H1 (cell line): ENCODE measurements around the gene RASSF3. TPM values are rescaled to one million over a fixed set of nuclear protein-coding genes. Genes with fewer than 3 reads are reported as not detected.
A peak's percentile ranks its signal among the peaks of the same experiment; 100 is the strongest.

Experiments used
- CTCF ChIA-PET: fragments of 300-600 bp; sonication (Branson Sonifier 250); formaldehyde crosslinking; loops from one replicate; lab custom pipeline; 2021; ENCODE audit not compliant: partially characterized antibody; lab: Charles Lee
- POLR2A ChIA-PET: fragments of 300-600 bp; sonication (Branson Sonifier 250); formaldehyde crosslinking; loops from one replicate; lab custom pipeline; 2021; ENCODE audit warnings: inconsistent platforms; ENCODE audit not compliant: partially characterized antibody; lab: Charles Lee
- DNase-seq, 2 experiments: peaks; one replicate each; pipeline versions ENCODE4 v3.0.0 to v3.0.0-alpha.2; 2010 to 2022; ENCODE audit warnings: low spot score in 2 of 2, low read depth in 1 of 2, mixed read lengths in 1 of 2
- FAIRE-seq: peaks from 2 replicates; lab custom pipeline; 2011; peaks lifted over from hg19 to GRCh38; lab: Jason Lieb, UNC
- H2AFZ ChIP-seq: 2 replicates; pipeline ENCODE4 v1.8.1; 2012; ENCODE audit warnings: low read length, inconsistent platforms
- H2AK5ac ChIP-seq: 2 replicates; pipeline ENCODE4 v1.6.1; 2013; ENCODE audit warnings: low read depth, low read length
- H2BK120ac ChIP-seq: replicated peaks from 2 replicates; pipeline ENCODE3; 2013; ENCODE audit warnings: low read depth, low read length, inconsistent platforms
- H2BK12ac ChIP-seq: 2 replicates; pipeline ENCODE4 v1.6.1; 2013; ENCODE audit warnings: low read depth, low read length
- H2BK15ac ChIP-seq: 2 replicates; pipeline ENCODE4 v1.6.1; 2013; ENCODE audit warnings: low read length
- H2BK20ac ChIP-seq: 2 replicates; pipeline ENCODE4 v1.6.1; 2013; ENCODE audit warnings: low read length
- H2BK5ac ChIP-seq: 2 replicates; pipeline ENCODE4 v1.6.1; 2013; ENCODE audit warnings: low read depth, low read length
- H3K14ac ChIP-seq: 2 replicates; pipeline ENCODE4 v1.6.1; 2013; ENCODE audit warnings: inconsistent platforms; ENCODE audit not compliant: insufficient read length
- H3K18ac ChIP-seq: 2 replicates; pipeline ENCODE4 v1.6.1; 2013; ENCODE audit warnings: low read length; ENCODE audit errors: extremely low read depth
- H3K23ac ChIP-seq: 2 replicates; pipeline ENCODE4 v1.6.1; 2013; ENCODE audit warnings: inconsistent platforms; ENCODE audit not compliant: insufficient read length
- H3K23me2 ChIP-seq: 2 replicates; pipeline ENCODE4 v1.6.1; 2013; ENCODE audit warnings: low read depth, low read length
- H3K27ac ChIP-seq: 2 replicates; pipeline ENCODE4 v1.6.1; 2011; ENCODE audit warnings: low read depth, low read length, inconsistent platforms
- H3K27me3 ChIP-seq, 4 experiments: replicated peaks in 1 of 4; 1 replicate in 1 of 4; 2 replicates in 3 of 4; pipeline versions ENCODE4 v1.6.1 to v1.8.1; 2011 to 2013; ENCODE audit warnings: low read length in 3 of 4, mild to moderate bottlenecking in 3 of 4, inconsistent platforms in 2 of 4, mixed read lengths in 2 of 4, moderate library complexity in 1 of 4; ENCODE audit not compliant: control insufficient read depth in 3 of 4, insufficient read depth in 3 of 4; ENCODE audit errors: extremely low read depth in 1 of 4
- H3K36me3 ChIP-seq, 4 experiments: 2 replicates each; pipeline versions ENCODE4 v1.6.1 to v1.8.1; 2011 to 2013; ENCODE audit warnings: mild to moderate bottlenecking in 4 of 4, low read length in 3 of 4, moderate library complexity in 2 of 4, control low read depth in 1 of 4, inconsistent platforms in 1 of 4; ENCODE audit not compliant: insufficient read depth in 4 of 4, control insufficient read depth in 2 of 4
- H3K4ac ChIP-seq: replicated peaks from 2 replicates; pipeline ENCODE3; 2013; ENCODE audit warnings: low read length, low read depth, mixed read lengths, inconsistent platforms; ENCODE audit not compliant: insufficient read length
- H3K4me1 ChIP-seq, 4 experiments: replicated peaks in 1 of 4; 1 replicate in 1 of 4; 2 replicates in 3 of 4; pipeline versions ENCODE4 v1.6.1 to v1.8.1; 2011 to 2013; ENCODE audit warnings: low read length in 3 of 4, inconsistent platforms in 2 of 4, mixed read lengths in 1 of 4; ENCODE audit not compliant: insufficient read depth in 4 of 4, control insufficient read depth in 3 of 4
- H3K4me2 ChIP-seq, 2 experiments: 2 replicates each; pipeline versions ENCODE4 v1.6.1 to v1.8.1; 2011 to 2013; ENCODE audit warnings: low read depth in 2 of 2, low read length in 2 of 2, control low read depth in 1 of 2, inconsistent platforms in 1 of 2, mild to moderate bottlenecking in 1 of 2; ENCODE audit not compliant: insufficient read depth in 1 of 2
- H3K4me3 ChIP-seq, 4 experiments: fragments of 200-600, 300-600 bp in 1 of 4; sonication (generic), shearing (Covaris generic), sonication (Bioruptor Twin) in 1 of 4; 2 replicates each; pipeline versions ENCODE4 v1.5.1 to v1.8.1; 2011 to 2016; ENCODE audit warnings: low read length in 4 of 4, low read depth in 3 of 4, control low read depth in 2 of 4, inconsistent platforms in 2 of 4, mild to moderate bottlenecking in 2 of 4, mixed read lengths in 1 of 4, moderate library complexity in 1 of 4; ENCODE audit not compliant: insufficient read depth in 2 of 4; ENCODE audit errors: extremely low read depth in 1 of 4
- H3K56ac ChIP-seq: replicated peaks from 2 replicates; pipeline ENCODE3; 2013; ENCODE audit warnings: low read depth, mild to moderate bottlenecking, mixed read lengths, low read length, inconsistent platforms; ENCODE audit not compliant: insufficient read length
- H3K79me1 ChIP-seq: 2 replicates; pipeline ENCODE4 v1.6.1; 2013; ENCODE audit warnings: low read depth, low read length, control low read depth
- H3K79me2 ChIP-seq, 2 experiments: 2 replicates each; pipeline versions ENCODE4 v1.6.1 to v1.8.1; 2012 to 2013; ENCODE audit warnings: low read length in 2 of 2, mild to moderate bottlenecking in 2 of 2, inconsistent platforms in 1 of 2; ENCODE audit not compliant: insufficient read depth in 2 of 2, control insufficient read depth in 1 of 2
- H3K9ac ChIP-seq, 4 experiments: replicated peaks in 1 of 4; 1 replicate in 1 of 4; 2 replicates in 3 of 4; pipeline versions ENCODE4 v1.6.1 to v1.8.1; 2011 to 2013; ENCODE audit warnings: low read depth in 3 of 4, low read length in 3 of 4, control low read depth in 2 of 4, mild to moderate bottlenecking in 2 of 4, moderate library complexity in 2 of 4, inconsistent platforms in 1 of 4; ENCODE audit errors: extremely low read depth in 1 of 4
- H3K9me3 ChIP-seq, 2 experiments: 2 replicates each; pipeline versions ENCODE4 v1.6.1 to v1.8.1; 2012 to 2013; ENCODE audit warnings: mild to moderate bottlenecking in 2 of 2, moderate library complexity in 2 of 2, control low read depth in 1 of 2, inconsistent platforms in 1 of 2, low read depth in 1 of 2, low read length in 1 of 2, mixed read lengths in 1 of 2; ENCODE audit not compliant: insufficient read depth in 2 of 2
- H4K20me1 ChIP-seq, 2 experiments: replicated peaks in 1 of 2; 2 replicates each; pipeline versions ENCODE3 to v1.8.1; 2011 to 2013; ENCODE audit warnings: inconsistent platforms in 2 of 2, low read length in 2 of 2, mild to moderate bottlenecking in 1 of 2; ENCODE audit not compliant: insufficient read depth in 2 of 2, control insufficient read depth in 1 of 2
- H4K5ac ChIP-seq: 2 replicates; pipeline ENCODE4 v1.6.1; 2013; ENCODE audit warnings: low read length, low read depth, mixed read lengths, inconsistent platforms; ENCODE audit not compliant: insufficient read length
- H4K8ac ChIP-seq: 2 replicates; pipeline ENCODE4 v1.8.0; 2013; ENCODE audit warnings: mild to moderate bottlenecking, moderate library complexity, low read length, inconsistent platforms; ENCODE audit not compliant: insufficient read depth; ENCODE audit errors: extremely low read depth
- H4K91ac ChIP-seq: replicated peaks from 2 replicates; pipeline ENCODE3; 2013; ENCODE audit warnings: low read length, mixed read lengths, inconsistent platforms; ENCODE audit not compliant: insufficient read length
- CHD1 ChIP-seq: IDR thresholded peaks from 2 replicates; pipeline ENCODE4 v1.6.1; 2012; ENCODE audit warnings: low read depth, low read length, improper control_type of control experiment
- E2F6 ChIP-seq: IDR thresholded peaks from 2 replicates; pipeline ENCODE4 v1.6.1; 2012; ENCODE audit warnings: inconsistent platforms
- GTF2F1 ChIP-seq: IDR thresholded peaks from 2 replicates; pipeline ENCODE4 v1.6.1; 2012; ENCODE audit warnings: low read depth, low read length, improper control_type of control experiment, borderline replicate concordance
- RBBP5 ChIP-seq: IDR thresholded peaks from 2 replicates; pipeline ENCODE4 v1.7.1; 2012; ENCODE audit warnings: low read depth, mild to moderate bottlenecking, inconsistent platforms, low read length, moderate library complexity, borderline replicate concordance
- RNF2 ChIP-seq: fragments of 200-900, 300-1000 bp; sonication (generic); IDR thresholded peaks from 2 replicates; pipeline ENCODE4 v1.7.1; 2016; ENCODE audit warnings: borderline replicate concordance, low read depth, mild to moderate bottlenecking, antibody characterized with exemption, low read length; ENCODE audit not compliant: poor library complexity, severe bottlenecking; ENCODE audit errors: missing control alignments
- RXRA ChIP-seq: IDR thresholded peaks from 2 replicates; pipeline ENCODE4 v1.6.1; 2011; ENCODE audit warnings: low read depth, mild to moderate bottlenecking, low read length, moderate library complexity; ENCODE audit not compliant: insufficient read depth
- SP2 ChIP-seq: IDR thresholded peaks from 2 replicates; pipeline ENCODE4 v1.6.1; 2012; ENCODE audit warnings: mild to moderate bottlenecking, low read length, inconsistent platforms
- WGBS, 2 experiments: shearing (Covaris generic) in 1 of 2; methylation state at CpG; one replicate each; pipeline versions ENCODE4 v1.1.6 to v1.1.7; 2013 to 2015; ENCODE audit warnings: low lambda C conversion rate in 2 of 2, mixed read lengths in 2 of 2, inconsistent platforms in 1 of 2, low coverage in 1 of 2, missing lambda C conversion rate in 1 of 2; ENCODE audit not compliant: insufficient replicate concordance in 2 of 2, insufficient coverage in 1 of 2, insufficient read length in 1 of 2; ENCODE audit errors: extremely low coverage in 1 of 2, missing lambda C conversion rate in 1 of 2; 5-methylcytosine and 5-hydroxymethylcytosine counted together
- polyA plus RNA-seq, 7 experiments: library from polyadenylated mRNA; depleted of rRNA in 3 of 7; stranded (reverse) in 5 of 7; unstranded in 2 of 7; fragments of >200 nt in 5 of 7; fragments of 200-250 nt in 2 of 7; gene quantifications; 1 replicate in 5 of 7; 2 replicates in 1 of 7; 4 replicates in 1 of 7; pipeline versions ENCODE4 v1.2.1 to v1.2.3, GENCODE V29; 2011 to 2013; ENCODE audit warnings: missing spikeins in 2 of 7, mixed read lengths in 2 of 7
- total RNA-seq: library from RNA; stranded (reverse); fragmentation: NEBNext Ultra II Directional; extraction: Animal tissue kit (Norgen Biotek cat#: 25700); gene quantifications from 2 replicates; pipeline ENCODE4 v1.2.1, GENCODE V29; 2021

Gene RASSF3
- total and polyA plus RNA-seq, 2 of the 8 experiments (the other 6 are each of a cell fraction or from before 2014, with no cell fraction given) = 19.1 to 64.3 TPM

- CTCF ChIA-PET = interaction anchor here (0.7 to 2.1 kb wide), 4 partner anchors 11 to 116 kb away, joined by 3 to 10 read pairs (median 4); no protein-coding TSS in a partner anchor
- H2BK20ac ChIP-seq = no peak overlapping the region
- H2BK5ac ChIP-seq = no peak overlapping the region
- H4K20me1 ChIP-seq = peaks cover 6 to 12% of the 10 kb centered on the region in 2 experiments
- peaks cover 11 to 89% of the 10 kb centered on the region in 2 experiments; a peak in 3 of 4 replicates for H3K79me2 ChIP-seq
- no peak overlapping the region for H3K4ac ChIP-seq
- H2AFZ ChIP-seq = no peak overlapping the region
- no peak overlapping the region for H3K56ac ChIP-seq
- POLR2A ChIA-PET = interaction anchor here (0.8 to 1.5 kb wide), 2 partner anchors 12 to 17 kb away, joined by 4 read pairs; no protein-coding TSS in a partner anchor
- DNase-seq = no peak
- no peaks in the 10 kb centered on the region for H3K9me3 ChIP-seq
- H3K36me3 ChIP-seq = no peaks in the 10 kb centered on the region
- 89% methylated on average over 3 of the region's 3 CpGs; no CpG with 5 or more reads in 1 of the 2 experiments for WGBS, 2 experiments
- H3K23me2 ChIP-seq = no peaks in the 10 kb centered on the region
- TF ChIP-seq SP2 = no peak
- no peak for TF ChIP-seq CHD1
- no peak for TF ChIP-seq GTF2F1
- no peak for TF ChIP-seq RNF2
- no peak for TF ChIP-seq RBBP5
- no peak for TF ChIP-seq RXRA
- 0 out of 2 replicates have a peak, but pooled peaks have one; percentile 21 for TF ChIP-seq E2F6
- H3K79me1 ChIP-seq = peaks cover 6% of the 10 kb centered on the region
- H3K4me3 ChIP-seq = no peak overlapping the region
- no peak overlapping the region for H2AK5ac ChIP-seq
- H3K18ac ChIP-seq = no peak overlapping the region
- no peak for FAIRE-seq
- H3K14ac ChIP-seq = no peak overlapping the region
- H2BK15ac ChIP-seq = no peak overlapping the region
- H3K27ac ChIP-seq = no peak overlapping the region
- H3K23ac ChIP-seq = peak overlapping the region; percentile 71
- H2BK120ac ChIP-seq = no peak overlapping the region
- H4K8ac ChIP-seq = no peak overlapping the region
- H3K4me2 ChIP-seq = no peak overlapping the region
- no peaks in the 10 kb centered on the region for H3K27me3 ChIP-seq
- H4K91ac ChIP-seq = no peak overlapping the region
- H4K5ac ChIP-seq = no peak overlapping the region
- H3K9ac ChIP-seq = no peak overlapping the region
- H2BK12ac ChIP-seq = no peak overlapping the region
- peaks cover 5 to 29% (median 25%) of the 10 kb centered on the region in 4 experiments for H3K4me1 ChIP-seq
Observed at GRCh38 chr12:64666054-64666914, 56.0 kb downstream of the RASSF3 start.
